DLD1 (cell line): Measurements from ENCODE around the gene EGFLAM.

ENCODE experiments used
- in situ Hi-C: cut with HindIII; loops from 2 replicates; pipeline ENCODE4 v1.10.0; 2017; ENCODE audit warnings: low sequenced_read_pairs

Gene EGFLAM

GRCh38 chr5:38258319-38259061 is at the start of gene EGFLAM:
EGFLAM (plus strand) TSS chr5:38258559; CDS start chr5:38258755, 196 bp downstream.
- in situ Hi-C loops, result no loop called here

GRCh38 chr5:38208782-38209378 is 49.5 kb upstream of the EGFLAM start:
- in situ Hi-C loops, result no loop called here

- in situ Hi-C loops, result no loop called here
These were observed 47.5 kb upstream of the EGFLAM start for GRCh38 chr5:38210676-38211353.

- in situ Hi-C loops, result no loop called here
These were observed 47.0 kb upstream of the EGFLAM start for GRCh38 chr5:38211354-38211710.

GRCh38 chr5:38212307-38212706 is 46.1 kb upstream of the EGFLAM start:
- in situ Hi-C loops, result no loop called here

GRCh38 chr5:38226091-38226490 is 32.3 kb upstream of the EGFLAM start:
- in situ Hi-C loops, result no loop called here

GRCh38 chr5:38228914-38229313 is 29.4 kb upstream of the EGFLAM start:
- in situ Hi-C loops, result no loop called here

GRCh38 chr5:38234737-38235136 is 23.6 kb upstream of the EGFLAM start:
- in situ Hi-C loops, result no loop called here

GRCh38 chr5:38237681-38238080 is 20.7 kb upstream of the EGFLAM start:
- in situ Hi-C loops, result no loop called here

GRCh38 chr5:38240212-38240611 is 18.1 kb upstream of the EGFLAM start:
- in situ Hi-C loops, result no loop called here

GRCh38 chr5:38241655-38242054 is 16.7 kb upstream of the EGFLAM start:
- in situ Hi-C loops, result no loop called here

GRCh38 chr5:38245307-38245706 is 13.1 kb upstream of the EGFLAM start:
- in situ Hi-C loops, result no loop called here

GRCh38 chr5:38249301-38249700 is 9.1 kb upstream of the EGFLAM start:
- in situ Hi-C loops, result no loop called here

GRCh38 chr5:38249812-38250211 is 8.5 kb upstream of the EGFLAM start:
- in situ Hi-C loops, result no loop called here

- in situ Hi-C loops, result no loop called here
These were observed 7.5 kb upstream of the EGFLAM start for GRCh38 chr5:38250763-38251448.

- in situ Hi-C loops, result no loop called here
These were observed 4.6 kb upstream of the EGFLAM start for GRCh38 chr5:38253759-38254158.

- in situ Hi-C loops, result no loop called here
These were observed 884 bp upstream of the EGFLAM start for GRCh38 chr5:38257308-38258041.

GRCh38 chr5:38258042-38258318 is 379 bp upstream of the EGFLAM start:
- in situ Hi-C loops, result no loop called here

- in situ Hi-C loops, result no loop called here
These were observed 876 bp downstream of the EGFLAM start for GRCh38 chr5:38259062-38259808.

- in situ Hi-C loops, result no loop called here
These were observed 1.4 kb downstream of the EGFLAM start for GRCh38 chr5:38259809-38260160.

- in situ Hi-C loops, result no loop called here
These were observed 5.6 kb downstream of the EGFLAM start for GRCh38 chr5:38263983-38264382.
